HCT116 (cell line): ENCODE results near the gene PCARE. TPM values are rescaled to one million over a fixed set of nuclear protein-coding genes. Genes with fewer than 3 reads are reported as not detected.

Experiments
- ATAC-seq: fragments of 200-7000 bp; cut with Tn5 transposase; 2 replicates; pipeline ENCODE4 v1.9.1; 2020; ENCODE audit warnings: mild to moderate bottlenecking, moderate library complexity
- BruUV-seq: library from RNA; stranded (reverse); fragments of 400-500 nt; replicated peaks from 2 replicates; lab custom pipeline; 2021; lab: Mats Ljungman, UMichigan
- CTCF ChIA-PET: fragments of 300-600 bp; sonication (Branson Sonifier 250); formaldehyde crosslinking; loops from one replicate; lab custom pipeline; 2021; ENCODE audit warnings: antibody characterized with exemption; lab: Charles Lee
- POLR2A ChIA-PET: fragments of 300-600, 350-600 bp; sonication (Branson Sonifier 250); formaldehyde crosslinking; loops from one replicate; lab custom pipeline; 2021; ENCODE audit warnings: antibody characterized with exemption; lab: Charles Lee
- RAD21 ChIA-PET, 2 experiments: fragments of 300-600 bp; sonication (Branson Sonifier 250); formaldehyde crosslinking; loops; one replicate each; lab custom pipeline; 2023; ENCODE audit warnings: low total read pairs in 2 of 2; ENCODE audit not compliant: uncharacterized antibody in 2 of 2, unreplicated experiment in 2 of 2, low non-redundant PET in 1 of 2; lab: Charles Lee
- DNase-seq: peaks from one replicate; pipeline ENCODE4 v3.0.0-alpha.2; 2010; ENCODE audit warnings: low read depth, low spot score
- H2AFZ ChIP-seq: fragments of 200-600 bp; shearing (Covaris generic), sonication (generic); 2 replicates; pipeline ENCODE4 v1.6.1; 2017; ENCODE audit warnings: low read depth, mixed run types, mixed read lengths, antibody characterized with exemption, low read length; ENCODE audit not compliant: poor library complexity, severe bottlenecking
- H3K27ac ChIP-seq: 2 replicates; pipeline ENCODE4 v1.5.1; 2012; ENCODE audit warnings: low read depth, low read length
- H3K27me3 ChIP-seq: fragments of 200-600 bp; sonication (generic); 2 replicates; pipeline ENCODE4 v1.6.1; 2016; ENCODE audit warnings: mixed run types, low read length, mixed read lengths; ENCODE audit not compliant: insufficient read depth
- H3K36me3 ChIP-seq, 2 experiments: fragments of 200-500 bp in 1 of 2; fragments of 200-600 bp in 1 of 2; sonication (Bioruptor generic) in 1 of 2; sonication (generic) in 1 of 2; 2 replicates each; pipeline versions ENCODE4 v1.5.1 to v1.6.1; 2014 to 2016; ENCODE audit warnings: low read length in 2 of 2, inconsistent platforms in 1 of 2, mixed read lengths in 1 of 2, mixed run types in 1 of 2; ENCODE audit not compliant: insufficient read depth in 2 of 2, control insufficient read depth in 1 of 2
- H3K4me1 ChIP-seq, 2 experiments: fragments of 200-600 bp in 1 of 2; sonication (generic) in 1 of 2; 2 replicates each; pipeline versions ENCODE4 v1.5.1 to v1.6.1; 2012 to 2017; ENCODE audit warnings: low read length in 2 of 2, inconsistent platforms in 1 of 2, mild to moderate bottlenecking in 1 of 2, mixed read lengths in 1 of 2, mixed run types in 1 of 2, moderate library complexity in 1 of 2; ENCODE audit not compliant: insufficient read depth in 2 of 2, control insufficient read depth in 1 of 2
- H3K4me2 ChIP-seq: fragments of 200-600 bp; sonication (generic); 2 replicates; pipeline ENCODE4 v1.6.1; 2017; ENCODE audit warnings: mixed run types, low read length, mixed read lengths
- H3K4me3 ChIP-seq, 2 experiments: fragments of 200-600 bp in 1 of 2; sonication (generic) in 1 of 2; replicated peaks in 1 of 2; 2 replicates each; pipeline ENCODE4 v1.5.1; 2011 to 2016; ENCODE audit warnings: low read length in 2 of 2, control low read depth in 1 of 2, low read depth in 1 of 2, mild to moderate bottlenecking in 1 of 2, mixed read lengths in 1 of 2, mixed run types in 1 of 2
- H3K79me2 ChIP-seq: fragments of 200-600 bp; sonication (generic); 2 replicates; pipeline ENCODE4 v1.6.1; 2017; ENCODE audit warnings: mild to moderate bottlenecking, mixed run types, low read length, moderate library complexity, mixed read lengths; ENCODE audit not compliant: insufficient read depth
- H3K9ac ChIP-seq: fragments of 200-600 bp; sonication (generic); 2 replicates; pipeline ENCODE4 v1.6.1; 2016; ENCODE audit warnings: low read length, mixed read lengths
- H3K9me2 ChIP-seq: fragments of 200-600 bp; sonication (generic), shearing (Covaris generic); 2 replicates; pipeline ENCODE4 v1.6.1; 2017; ENCODE audit warnings: mixed run types, mild to moderate bottlenecking, moderate library complexity; ENCODE audit not compliant: insufficient read depth
- H3K9me3 ChIP-seq, 2 experiments: fragments of 200-500 bp in 1 of 2; fragments of 200-600 bp in 1 of 2; sonication (Bioruptor generic) in 1 of 2; sonication (generic) in 1 of 2; 2 replicates each; pipeline ENCODE4 v1.6.1; 2014 to 2017; ENCODE audit warnings: low read length in 2 of 2, mixed read lengths in 2 of 2, inconsistent platforms in 1 of 2, low read depth in 1 of 2, mild to moderate bottlenecking in 1 of 2, mixed run types in 1 of 2, moderate library complexity in 1 of 2; ENCODE audit not compliant: control insufficient read depth in 1 of 2, insufficient read depth in 1 of 2
- H4K20me1 ChIP-seq: fragments of 200-600 bp; sonication (generic), shearing (Covaris generic); 2 replicates; pipeline ENCODE4 v1.6.1; 2017; ENCODE audit warnings: mixed run types, mild to moderate bottlenecking, moderate library complexity; ENCODE audit not compliant: insufficient read depth
- ELF1 ChIP-seq: IDR thresholded peaks from 2 replicates; pipeline ENCODE4 v1.6.1; 2012; ENCODE audit warnings: low read depth, borderline replicate concordance
- EZH2 ChIP-seq: fragments of 200-600 bp; sonication (generic); IDR thresholded peaks from 2 replicates; pipeline ENCODE4 v1.6.1; 2017; ENCODE audit warnings: antibody characterized with exemption, mixed run types
- EZH2phosphoT487 ChIP-seq: fragments of 200-600 bp; IDR thresholded peaks from 2 replicates; pipeline ENCODE4 v1.6.1; 2018; ENCODE audit warnings: antibody characterized with exemption, borderline replicate concordance
- SRF ChIP-seq: IDR thresholded peaks from 2 replicates; pipeline ENCODE4 v1.6.1; 2012; ENCODE audit warnings: low read depth
- TCF7L2 ChIP-seq: IDR thresholded peaks from 2 replicates; pipeline ENCODE4 v1.7.0; 2011; ENCODE audit warnings: borderline replicate concordance, inconsistent platforms; ENCODE audit not compliant: insufficient read depth, insufficient read length; ENCODE audit errors: extremely low read depth
- ZFX ChIP-seq: fragments of 450-650 bp; IDR thresholded peaks from 2 replicates; pipeline ENCODE4 v1.6.1; 2017
- ZNF274 ChIP-seq: fragments of 200-500 bp; sonication (Bioruptor generic); IDR thresholded peaks from 2 replicates; pipeline ENCODE4 v1.6.1; 2014; ENCODE audit warnings: mild to moderate bottlenecking, low read depth, low read length, inconsistent platforms
- intact Hi-C: fragments of 100-400 bp; cut with micrococcal nuclease; formaldehyde crosslinking; loops from 2 replicates; pipeline ENCODE4 v1.10.0; 2022
- total RNA-seq: library from RNA; stranded (reverse); gene quantifications from one replicate; pipeline ENCODE4 v1.2.1, GENCODE V29; 2021; ENCODE audit not compliant: unreplicated experiment
- TF ChIP-seq, protein P1 (sequence below): IDR thresholded peaks from 2 replicates; pipeline ENCODE4 v1.6.1; 2012
- TF ChIP-seq, protein P2 (sequence below), 3 experiments: fragments of 200-600 bp in 1 of 3; sonication (generic) in 1 of 3; IDR thresholded peaks in 2 of 3; conservative IDR thresholded peaks in 1 of 3; 2 replicates each; pipeline ENCODE4 v1.5.1; 2012 to 2017; ENCODE audit warnings: low read depth in 2 of 3, low read length in 2 of 3, antibody characterized with exemption in 1 of 3, borderline replicate concordance in 1 of 3, control low read depth in 1 of 3, mild to moderate bottlenecking in 1 of 3, mixed read lengths in 1 of 3, mixed run types in 1 of 3, moderate library complexity in 1 of 3; ENCODE audit not compliant: insufficient read depth in 1 of 3

PCARE gene
- total RNA-seq, 1 experiment from 2014 or later: not detected

DNA sequence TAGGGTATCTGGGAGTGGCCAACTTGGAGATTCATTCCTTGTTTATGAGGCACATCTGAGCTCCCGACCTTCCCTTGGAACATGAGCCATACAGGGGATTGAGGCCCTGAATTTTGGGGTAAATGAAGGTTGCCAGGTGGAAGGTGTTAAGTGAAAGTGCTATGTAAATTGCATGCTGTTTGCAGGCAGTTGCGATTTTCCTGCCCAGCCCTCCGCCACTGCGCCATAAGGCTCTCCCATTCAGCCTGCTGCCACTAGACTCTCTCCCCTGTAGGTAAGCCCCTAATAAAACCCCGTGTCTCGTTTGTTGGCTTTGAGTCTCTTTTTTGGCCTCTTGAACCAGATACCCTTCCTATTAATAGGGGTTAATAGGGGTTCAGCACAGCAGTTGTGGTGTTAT lies 33.8 kb downstream of the PCARE start:
- no peaks in the 10 kb centered on the region for H3K9me2 ChIP-seq
- H3K9me3 ChIP-seq: no peaks in the 10 kb centered on the region
- no peaks in the 10 kb centered on the region for H3K79me2 ChIP-seq
- no peak for DNase-seq
- intact Hi-C loops: no loop called here
- RAD21 ChIA-PET: no interaction called here
- no peak overlapping the region for H3K9ac ChIP-seq
- no peak for TF ChIP-seq EZH2
- TF ChIP-seq, protein P1, sequence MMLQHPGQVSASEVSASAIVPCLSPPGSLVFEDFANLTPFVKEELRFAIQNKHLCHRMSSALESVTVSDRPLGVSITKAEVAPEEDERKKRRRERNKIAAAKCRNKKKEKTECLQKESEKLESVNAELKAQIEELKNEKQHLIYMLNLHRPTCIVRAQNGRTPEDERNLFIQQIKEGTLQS: no peak
- no peak for TF ChIP-seq ZFX
- TF ChIP-seq ELF1: no peak
- no peak for TF ChIP-seq SRF
- no peak for TF ChIP-seq TCF7L2
- TF ChIP-seq, protein P2, sequence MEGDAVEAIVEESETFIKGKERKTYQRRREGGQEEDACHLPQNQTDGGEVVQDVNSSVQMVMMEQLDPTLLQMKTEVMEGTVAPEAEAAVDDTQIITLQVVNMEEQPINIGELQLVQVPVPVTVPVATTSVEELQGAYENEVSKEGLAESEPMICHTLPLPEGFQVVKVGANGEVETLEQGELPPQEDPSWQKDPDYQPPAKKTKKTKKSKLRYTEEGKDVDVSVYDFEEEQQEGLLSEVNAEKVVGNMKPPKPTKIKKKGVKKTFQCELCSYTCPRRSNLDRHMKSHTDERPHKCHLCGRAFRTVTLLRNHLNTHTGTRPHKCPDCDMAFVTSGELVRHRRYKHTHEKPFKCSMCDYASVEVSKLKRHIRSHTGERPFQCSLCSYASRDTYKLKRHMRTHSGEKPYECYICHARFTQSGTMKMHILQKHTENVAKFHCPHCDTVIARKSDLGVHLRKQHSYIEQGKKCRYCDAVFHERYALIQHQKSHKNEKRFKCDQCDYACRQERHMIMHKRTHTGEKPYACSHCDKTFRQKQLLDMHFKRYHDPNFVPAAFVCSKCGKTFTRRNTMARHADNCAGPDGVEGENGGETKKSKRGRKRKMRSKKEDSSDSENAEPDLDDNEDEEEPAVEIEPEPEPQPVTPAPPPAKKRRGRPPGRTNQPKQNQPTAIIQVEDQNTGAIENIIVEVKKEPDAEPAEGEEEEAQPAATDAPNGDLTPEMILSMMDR (IDR thresholded peaks at IDR 0.05 in 2 of 3, conservative IDR thresholded peaks at IDR 0.05 in 1 of 3; ENCODE audit: borderline replicate concordance in 1 of 3, insufficient read depth in 1 of 3, low read depth in 2 of 3, low read length in 2 of 3): no peak
- no peak for TF ChIP-seq EZH2phosphoT487
- TF ChIP-seq ZNF274: no peak
- TF ChIP-seq, all 23 proteins: peak for 0
- BruUV-seq: no TSS peak
- no peak overlapping the region for H3K4me3 ChIP-seq
- CTCF ChIA-PET: no interaction called here
- no peaks in the 10 kb centered on the region for H3K27me3 ChIP-seq
- no peaks in the 10 kb centered on the region for H3K36me3 ChIP-seq
- H3K27ac ChIP-seq: no peak overlapping the region
- H2AFZ ChIP-seq: no peak overlapping the region
- no peaks in the 10 kb centered on the region for H3K4me1 ChIP-seq
- no peak for ATAC-seq
- POLR2A ChIA-PET: no interaction called here
- no peak overlapping the region for H3K4me2 ChIP-seq
- H4K20me1 ChIP-seq: no peaks in the 10 kb centered on the region
